ENCODE measurements around the gene TMEM91. TPM values are rescaled to one million over a fixed set of nuclear protein-coding genes. Genes with fewer than 3 reads are reported as not detected.

TMEM91 gene
- total RNA-seq, result 3.9 and 6.8 TPM in 2 replicates

DNA sequence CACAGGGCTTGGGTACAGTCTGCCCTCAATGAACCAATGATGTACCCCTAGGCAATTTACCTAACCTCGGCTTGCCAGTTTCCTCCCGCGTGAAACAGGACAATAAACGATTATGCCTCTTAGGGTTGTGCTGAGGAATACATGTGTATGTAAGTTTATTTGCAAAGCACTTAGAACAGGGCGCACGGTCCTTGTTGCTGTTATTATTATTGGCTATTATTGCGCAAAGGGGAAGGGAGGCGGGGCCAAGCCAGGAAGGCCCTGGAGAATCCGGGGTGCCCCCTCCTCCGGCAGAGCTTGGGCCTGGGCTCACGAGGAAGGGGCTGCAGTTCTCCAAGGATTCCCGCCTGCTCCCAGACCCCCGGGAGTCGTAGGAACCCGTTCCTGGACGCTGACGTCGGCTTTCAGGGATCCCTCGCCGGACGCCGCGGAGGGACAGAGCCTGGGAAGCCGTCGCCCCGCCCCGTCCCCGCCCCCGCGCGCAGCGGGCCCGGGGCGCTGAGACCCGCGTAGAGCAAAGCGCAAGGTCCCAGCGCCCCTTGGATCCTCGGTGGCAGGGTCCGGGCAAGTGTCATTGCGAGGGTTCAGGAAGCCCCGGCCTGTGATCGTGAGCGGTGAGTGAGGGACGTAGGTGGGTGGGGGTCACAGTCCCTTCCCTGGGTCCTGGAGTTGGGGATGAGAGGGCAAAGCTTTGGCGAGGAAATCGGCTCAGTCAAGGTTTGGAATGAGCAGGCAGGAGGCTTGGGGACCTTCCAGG lies at the start of gene TMEM91:
TSS of gene TMEM91 (plus strand) at position 293 of the 757 bp plus-strand sequence. CDS start 1,777 bp downstream, outside the sequence.

DNA sequence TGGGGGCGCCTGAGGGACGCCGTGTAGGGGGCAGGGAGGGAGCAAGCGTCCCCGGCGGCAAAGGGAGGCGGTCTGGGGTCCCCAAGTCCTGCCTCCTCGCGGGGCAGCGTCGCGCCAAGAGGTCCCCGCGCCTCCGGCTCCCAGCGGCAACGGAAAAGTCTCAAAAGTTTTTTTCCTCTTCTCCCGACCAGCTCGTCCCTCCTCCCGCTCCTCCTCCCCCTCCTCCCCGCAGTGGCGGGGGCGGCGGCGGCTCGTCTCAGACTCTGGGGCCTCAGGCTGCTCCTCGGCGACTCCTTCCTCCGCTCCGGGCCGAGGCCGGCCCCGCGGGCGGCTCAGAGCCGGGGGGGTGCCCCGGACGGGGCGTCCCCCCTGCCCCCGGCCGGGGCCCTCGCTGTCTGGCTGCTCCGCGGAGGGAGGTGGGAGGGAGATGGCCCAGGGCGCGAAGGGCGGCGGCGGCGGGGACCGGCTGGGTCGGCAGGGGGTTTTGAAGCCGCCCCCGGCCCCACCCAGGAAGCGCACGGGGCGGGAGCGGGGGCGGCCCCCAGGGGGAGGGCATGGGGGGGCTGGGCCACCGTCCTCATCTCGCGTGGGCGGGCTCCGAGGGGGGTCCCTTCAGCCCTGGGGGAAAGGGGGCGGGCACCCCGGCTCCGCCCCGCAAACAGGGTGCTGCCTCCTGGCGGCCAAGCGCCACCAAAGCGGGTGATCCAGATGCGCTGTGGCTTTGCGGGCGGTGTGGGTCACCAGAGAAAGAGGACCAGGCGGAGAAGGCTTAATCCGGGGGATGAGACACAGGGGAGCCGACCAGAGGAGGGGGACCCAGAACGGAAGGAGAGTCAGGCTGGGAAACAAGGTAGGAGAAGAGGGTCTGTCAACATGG lies 22.6 kb upstream of the TMEM91 start, which contains the start of gene TGFB1:
TSS of gene TGFB1 (minus strand) at position 457 of the 877 bp plus-strand sequence. CDS start 878 bp downstream, outside the sequence.

DNA sequence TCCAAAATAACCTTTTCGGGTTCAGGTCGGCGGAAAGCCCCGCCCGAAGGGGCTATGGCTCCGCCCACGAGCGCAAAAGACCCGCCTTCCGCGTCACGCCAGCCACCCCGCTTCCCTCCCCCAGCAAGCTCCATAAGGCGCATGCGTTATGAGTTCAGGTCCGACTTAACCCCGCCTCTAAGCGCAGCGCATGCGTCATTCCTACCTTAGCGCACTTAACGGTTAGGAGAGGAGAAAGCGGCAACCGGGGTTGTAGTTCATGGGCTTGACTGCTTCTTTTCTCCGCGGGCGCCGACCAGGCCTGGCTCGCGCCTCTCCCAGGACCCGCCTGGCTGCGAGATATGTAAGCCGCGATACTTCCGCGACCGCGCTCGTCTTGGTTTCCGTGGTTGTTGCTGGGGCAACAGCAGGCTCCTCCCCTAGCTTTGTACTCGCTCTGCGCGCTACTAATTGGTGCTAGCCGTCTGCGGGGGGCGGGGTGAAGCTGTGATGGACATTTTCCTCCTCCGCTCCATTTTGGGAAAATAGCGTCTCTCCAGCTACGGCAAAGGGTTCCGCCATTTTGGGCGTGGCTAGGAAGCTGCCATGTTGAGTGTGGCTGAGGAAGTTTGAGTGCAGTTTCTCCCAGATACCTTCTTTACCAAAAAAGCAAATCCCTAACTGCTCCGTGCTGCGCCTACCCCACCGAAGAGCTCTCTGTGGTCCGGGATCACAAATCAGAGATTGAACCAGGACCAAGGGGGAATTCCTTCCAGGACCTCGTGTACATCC lies 12.4 kb upstream of the TMEM91 start, which contains the start of gene B9D2:
TSS of gene B9D2 (minus strand) at position 397 of the 771 bp plus-strand sequence. CDS start 630 bp downstream, outside the sequence.

DNA sequence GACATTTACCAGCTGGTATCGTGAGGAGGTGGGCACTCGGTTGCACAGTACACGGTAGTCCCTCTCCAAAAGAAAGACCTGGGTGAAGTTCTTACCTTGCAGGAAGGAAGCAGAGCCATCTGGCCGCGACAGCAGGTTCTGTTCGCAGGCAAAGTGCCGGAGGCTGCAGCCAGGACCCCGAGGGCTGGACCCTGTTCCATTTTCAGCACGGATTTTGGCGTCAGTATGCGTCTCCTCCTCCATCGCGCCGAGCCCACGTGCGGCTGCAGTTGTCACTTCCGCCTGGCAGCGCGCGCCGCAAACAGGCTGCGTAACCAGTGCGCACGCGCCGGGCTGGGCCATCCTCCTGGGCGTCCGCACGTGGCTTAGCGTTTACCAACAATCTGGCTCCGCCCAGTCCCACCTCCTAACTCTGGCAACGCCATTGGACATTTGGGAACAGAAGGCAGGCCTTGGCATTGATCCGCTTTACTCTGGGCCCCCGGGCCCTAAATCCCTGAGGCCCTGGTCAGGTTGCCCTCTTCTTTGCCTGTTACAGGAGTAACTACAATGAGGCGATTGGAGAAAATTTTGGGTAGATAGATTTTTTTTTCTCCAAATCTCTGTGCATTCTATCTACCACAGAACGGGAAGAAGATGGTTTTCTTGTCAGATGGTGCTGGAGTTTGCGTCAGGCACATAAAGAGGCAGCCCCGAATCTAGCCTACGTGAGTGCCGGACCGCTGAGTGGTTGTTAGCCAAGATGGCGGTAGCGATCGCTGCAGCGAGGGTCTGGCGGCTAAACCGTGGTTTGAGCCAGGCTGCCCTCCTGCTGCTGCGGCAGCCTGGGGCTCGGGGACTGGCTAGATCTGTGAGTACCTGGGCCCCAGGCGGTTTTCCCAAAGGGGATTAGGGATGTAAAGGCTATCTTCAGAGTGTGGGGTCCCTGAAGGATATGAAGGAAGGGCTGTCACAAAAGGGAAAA lies 21.0 kb downstream of the TMEM91 start, which contains the start of the genes BCKDHA and EXOSC5:
TSS of gene BCKDHA (plus strand) at position 733 of the 964 bp plus-strand sequence. CDS start at position 743, 10 bp downstream.
TSS of gene EXOSC5 (minus strand) at position 274 of the 964 bp plus-strand sequence. CDS start at position 243, 31 bp downstream.

DNA sequence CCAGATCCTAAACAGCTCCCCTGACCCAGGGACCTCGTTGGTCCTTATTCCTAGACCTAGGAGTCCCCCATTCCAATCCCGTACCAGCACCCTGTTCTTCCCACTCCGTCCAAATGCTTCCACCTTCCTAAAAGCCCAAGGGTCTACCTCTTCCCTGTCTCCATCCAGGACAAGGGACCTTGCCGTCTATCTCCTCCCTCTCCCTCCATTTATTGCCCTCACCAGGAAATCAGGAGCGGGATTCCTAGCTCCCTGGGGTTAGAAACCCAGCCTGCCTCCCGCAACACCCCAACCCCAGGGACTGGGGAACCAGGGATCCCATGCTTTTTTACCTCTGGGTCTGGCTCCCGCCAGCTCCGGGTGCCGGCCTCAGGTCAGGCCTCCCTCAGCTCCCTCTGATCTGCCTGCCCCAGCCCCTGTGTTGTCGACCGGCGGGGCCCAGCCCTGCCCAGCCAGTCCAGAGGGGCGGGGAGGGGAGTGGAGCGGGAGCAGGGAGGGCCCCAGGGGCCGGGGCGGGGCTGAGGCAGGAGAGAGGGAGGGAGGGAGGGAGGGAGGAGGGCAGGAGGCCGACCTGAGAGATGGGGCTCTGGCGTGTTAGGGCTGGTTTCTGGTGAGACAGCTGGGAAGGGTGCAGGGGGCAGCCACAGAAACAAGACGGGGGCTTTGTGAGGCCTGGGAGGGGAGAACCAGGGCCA lies 50.8 kb downstream of the TMEM91 start, which contains the start of gene B3GNT8:
TSS of gene B3GNT8 (minus strand) at position 423 of the 695 bp plus-strand sequence. CDS start 596 bp downstream, outside the sequence.

Other genes starting within 250 kb of the TMEM91 start
- 24.9 and 26.9 TPM in 2 replicates for gene CYP2S1, start 183.3 kb upstream of the TMEM91 start, total RNA-seq
- gene AXL, start 157.3 kb upstream of the TMEM91 start, total RNA-seq, result 73.9 and 87.1 TPM in 2 replicates
- gene HNRNPUL1, start 112.2 kb upstream of the TMEM91 start, total RNA-seq, result 117 and 139 TPM in 2 replicates
- gene CCDC97, start 66.4 kb upstream of the TMEM91 start, total RNA-seq, result 12.1 and 15.2 TPM in 2 replicates
- gene TGFB1, start 22.6 kb upstream of the TMEM91 start, total RNA-seq, result 22.7 and 29.6 TPM in 2 replicates
- gene B9D2, start 12.4 kb upstream of the TMEM91 start, total RNA-seq, result 3.0 and 3.4 TPM in 2 replicates
- 25.2 and 29.5 TPM in 2 replicates for gene EXOSC5, start 20.8 kb downstream of the TMEM91 start, total RNA-seq
- 32.9 and 52.9 TPM in 2 replicates for gene BCKDHA, start 21.3 kb downstream of the TMEM91 start, total RNA-seq
- gene B3GNT8, start 50.8 kb downstream of the TMEM91 start, total RNA-seq, result 5.9 and 7.5 TPM in 2 replicates
- gene DMAC2, start 63.4 kb downstream of the TMEM91 start, total RNA-seq, result 46.4 and 48.8 TPM in 2 replicates
- not detected in 2 replicates for gene ERICH4, start 66.6 kb downstream of the TMEM91 start, total RNA-seq
- gene CEACAM21, start 199.6 kb downstream of the TMEM91 start, total RNA-seq, result not detected in 2 replicates